Measurements from ENCODE around the gene PTRH1. TPM values are rescaled to one million over a fixed set of nuclear protein-coding genes. Genes with fewer than 3 reads are reported as not detected.

PTRH1 gene
- total RNA-seq, 1 experiment from 2014 or later, result 35.5 TPM

- in situ Hi-C loops (cut with HindIII; ENCODE audit: low pct_unique_long_range_greater_than_20kb, low sequenced_read_pairs), result no loop called here
- DNase-seq (ENCODE audit: low read depth, low spot score), result no peak
These were observed 8.5 kb upstream of the PTRH1 start for GRCh38 chr9:127724012-127724411.

DNA sequence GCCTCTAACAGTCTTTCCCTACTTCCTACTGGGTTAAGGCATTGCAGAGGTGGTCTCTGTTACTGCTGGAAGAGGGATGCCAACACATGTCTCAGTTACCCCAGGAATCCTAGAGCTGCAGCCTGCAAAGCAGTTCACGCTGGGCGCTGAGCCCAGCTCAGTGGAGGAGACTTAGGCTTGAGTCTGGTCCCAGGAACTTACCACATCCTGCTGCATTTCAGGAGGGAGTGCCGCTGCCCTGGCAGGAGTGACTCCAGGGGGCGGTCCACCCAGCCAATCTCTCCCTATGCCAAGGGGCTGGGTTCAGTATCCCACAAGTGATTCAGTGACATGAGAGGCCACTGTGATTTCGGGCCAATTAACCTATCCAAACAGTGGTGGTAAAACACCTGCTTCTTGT lies 8.0 kb upstream of the PTRH1 start:
- no peak for DNase-seq (ENCODE audit: low read depth, low spot score)
- in situ Hi-C loops (cut with HindIII; ENCODE audit: low pct_unique_long_range_greater_than_20kb, low sequenced_read_pairs), result no loop called here

DNA sequence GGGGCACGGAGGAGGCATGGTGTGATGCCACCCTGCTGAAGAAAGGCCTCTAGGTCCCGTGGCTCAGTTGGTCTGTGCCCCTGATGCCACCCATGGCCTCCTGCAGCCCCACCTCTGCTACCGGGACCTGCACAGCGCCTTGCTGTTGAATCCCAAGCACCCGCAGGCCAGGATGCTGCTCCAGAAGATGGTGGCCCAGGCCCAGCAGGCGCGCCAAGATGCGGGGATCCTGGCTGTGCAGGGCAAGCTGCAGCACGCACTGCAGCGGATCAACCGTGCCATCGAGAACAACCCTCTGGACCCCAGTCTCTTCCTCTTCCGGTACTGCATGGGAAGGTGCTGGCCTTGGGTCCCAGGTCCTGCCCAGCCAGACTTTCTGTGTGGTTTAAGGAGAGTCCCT lies 7.5 kb upstream of the PTRH1 start:
- in situ Hi-C loops (cut with HindIII; ENCODE audit: low pct_unique_long_range_greater_than_20kb, low sequenced_read_pairs), result no loop called here

GRCh38 chr9:127722055-127722745 lies 6.7 kb upstream of the PTRH1 start:
- DNase-seq (ENCODE audit: low read depth, low spot score), result no peak
- in situ Hi-C loops (cut with HindIII; ENCODE audit: low pct_unique_long_range_greater_than_20kb, low sequenced_read_pairs), result no loop called here

More for the DNA sequence above, 7.5 kb upstream of the PTRH1 start:
- no peak for DNase-seq (ENCODE audit: low read depth, low spot score)

- in situ Hi-C loops (cut with HindIII; ENCODE audit: low pct_unique_long_range_greater_than_20kb, low sequenced_read_pairs), result no loop called here
- no peak for DNase-seq (ENCODE audit: low read depth, low spot score)
These were observed 5.9 kb upstream of the PTRH1 start for GRCh38 chr9:127721391-127721821.

DNA sequence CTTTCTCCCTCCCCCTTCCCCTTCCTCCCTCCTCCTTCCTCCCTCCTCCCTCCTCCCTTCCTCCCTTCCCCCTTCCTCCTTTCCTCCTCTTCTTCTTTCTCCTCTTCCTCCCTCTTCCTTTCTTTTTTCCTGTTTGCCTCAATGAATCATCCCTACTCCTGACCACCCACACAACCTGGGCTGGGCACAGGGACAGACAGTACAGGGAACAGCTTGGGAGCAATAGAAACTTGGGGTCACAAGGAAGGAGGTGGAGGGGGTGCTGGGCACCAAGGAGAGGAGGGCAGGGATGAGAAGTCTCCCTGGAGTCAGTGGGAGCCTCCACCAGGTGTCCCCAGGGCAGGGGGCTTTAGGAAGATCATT lies 5.4 kb upstream of the PTRH1 start:
- in situ Hi-C loops (cut with HindIII; ENCODE audit: low pct_unique_long_range_greater_than_20kb, low sequenced_read_pairs), result no loop called here
- no peak for DNase-seq (ENCODE audit: low read depth, low spot score)

- in situ Hi-C loops (cut with HindIII; ENCODE audit: low pct_unique_long_range_greater_than_20kb, low sequenced_read_pairs), result no loop called here
- DNase-seq (ENCODE audit: low read depth, low spot score), result no peak
These were observed 4.8 kb upstream of the PTRH1 start for GRCh38 chr9:127720031-127720864.

- DNase-seq (ENCODE audit: low read depth, low spot score), result no peak
- in situ Hi-C loops (cut with HindIII; ENCODE audit: low pct_unique_long_range_greater_than_20kb, low sequenced_read_pairs), result no loop called here
These were observed 2.3 kb upstream of the PTRH1 start for GRCh38 chr9:127717766-127718165.

DNA sequence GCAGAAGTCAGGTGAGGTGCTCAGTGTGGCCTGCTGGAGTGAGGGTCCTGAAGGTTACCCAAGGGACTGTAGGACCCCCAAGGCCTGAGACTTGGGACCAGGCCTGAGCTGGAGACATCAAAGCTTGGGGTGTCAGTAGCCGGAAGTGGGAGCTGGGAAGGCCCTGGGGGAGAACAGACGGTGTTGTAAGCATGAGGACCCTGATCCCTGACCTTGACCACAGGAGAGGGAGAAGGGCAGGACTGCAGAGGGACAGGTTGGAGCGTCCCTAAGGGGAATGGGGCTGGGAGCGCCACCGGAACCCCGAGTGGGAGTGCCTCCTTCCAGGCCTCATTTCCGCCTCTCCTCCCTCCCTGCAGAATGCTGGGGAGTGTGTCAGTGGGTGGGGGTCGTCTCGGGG lies 949 bp upstream of the PTRH1 start:
- in situ Hi-C loops (cut with HindIII; ENCODE audit: low pct_unique_long_range_greater_than_20kb, low sequenced_read_pairs), result no loop called here
- no peak for DNase-seq (ENCODE audit: low read depth, low spot score)

DNA sequence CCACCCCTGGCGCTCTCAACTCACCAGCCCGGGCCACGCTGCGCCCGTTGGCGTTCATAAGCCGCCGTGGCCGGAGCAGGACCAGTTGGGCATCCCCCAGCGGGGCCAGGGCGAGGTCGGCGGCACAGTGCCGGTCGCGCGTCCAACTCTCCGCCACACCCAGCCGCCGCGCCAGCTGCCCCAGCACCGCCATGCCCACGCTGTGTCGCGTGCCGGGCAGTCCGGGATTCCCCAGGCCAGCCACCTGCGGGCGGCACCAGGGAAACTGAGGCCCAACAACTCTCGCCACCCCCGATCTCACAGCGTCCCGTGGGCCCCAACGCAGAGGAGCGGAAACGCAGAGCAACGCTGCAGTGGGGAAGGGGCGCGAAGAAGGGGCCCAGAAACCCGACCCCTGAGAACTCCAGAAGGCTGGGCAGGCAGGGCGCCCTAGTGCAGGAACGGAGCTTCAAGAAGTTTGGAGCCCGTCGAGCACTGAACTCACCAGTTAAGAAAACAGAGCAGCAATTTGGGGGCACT lies 453 bp downstream of the PTRH1 start:
- in situ Hi-C loops (cut with HindIII; ENCODE audit: low pct_unique_long_range_greater_than_20kb, low sequenced_read_pairs), result no loop called here
- DNase-seq (ENCODE audit: low read depth, low spot score), result no peak

DNA sequence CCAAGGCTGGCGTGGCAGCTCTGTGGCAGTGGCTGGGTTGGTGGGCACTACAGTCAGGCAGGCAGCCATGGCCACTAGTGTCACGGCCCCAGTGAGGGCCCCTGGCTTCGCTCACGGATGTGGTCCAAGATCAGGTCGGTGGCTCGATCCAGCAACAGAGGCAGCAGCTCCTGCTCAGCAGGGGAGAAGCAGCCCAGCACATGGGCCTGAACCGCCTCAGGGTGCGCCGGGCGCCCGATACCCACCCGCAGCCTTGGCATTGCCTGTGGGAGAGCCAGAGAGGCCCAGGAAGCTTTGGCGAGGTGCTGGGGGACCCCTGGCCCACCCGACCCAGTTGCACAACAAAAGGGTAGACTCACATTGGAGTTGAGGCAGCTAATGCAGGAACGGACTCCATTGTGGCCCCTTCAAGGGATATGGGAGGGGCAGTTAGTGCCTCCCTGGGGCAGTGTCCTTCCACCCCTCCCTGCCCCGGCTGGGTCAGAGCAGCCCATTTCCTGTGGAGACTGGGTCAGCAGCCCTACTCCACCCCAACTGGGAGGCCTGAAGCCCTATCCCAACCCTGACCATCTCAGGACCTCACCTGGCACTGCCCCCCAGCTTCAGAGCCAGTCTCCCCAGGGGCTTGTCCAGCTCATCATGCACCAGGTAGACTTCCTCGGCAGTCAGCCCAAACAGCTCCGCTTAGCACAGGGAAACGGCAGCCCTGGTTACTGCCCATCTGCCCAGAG lies 1.3 kb downstream of the PTRH1 start:
- in situ Hi-C loops (cut with HindIII; ENCODE audit: low pct_unique_long_range_greater_than_20kb, low sequenced_read_pairs), result no loop called here
- DNase-seq (ENCODE audit: low read depth, low spot score), result no peak

GRCh38 chr9:127712867-127713266 lies 2.6 kb downstream of the PTRH1 start:
- in situ Hi-C loops (cut with HindIII; ENCODE audit: low pct_unique_long_range_greater_than_20kb, low sequenced_read_pairs), result no loop called here
- no peak for DNase-seq (ENCODE audit: low read depth, low spot score)

GRCh38 chr9:127712371-127712770 lies 3.1 kb downstream of the PTRH1 start:
- in situ Hi-C loops (cut with HindIII; ENCODE audit: low pct_unique_long_range_greater_than_20kb, low sequenced_read_pairs), result no loop called here

DNA sequence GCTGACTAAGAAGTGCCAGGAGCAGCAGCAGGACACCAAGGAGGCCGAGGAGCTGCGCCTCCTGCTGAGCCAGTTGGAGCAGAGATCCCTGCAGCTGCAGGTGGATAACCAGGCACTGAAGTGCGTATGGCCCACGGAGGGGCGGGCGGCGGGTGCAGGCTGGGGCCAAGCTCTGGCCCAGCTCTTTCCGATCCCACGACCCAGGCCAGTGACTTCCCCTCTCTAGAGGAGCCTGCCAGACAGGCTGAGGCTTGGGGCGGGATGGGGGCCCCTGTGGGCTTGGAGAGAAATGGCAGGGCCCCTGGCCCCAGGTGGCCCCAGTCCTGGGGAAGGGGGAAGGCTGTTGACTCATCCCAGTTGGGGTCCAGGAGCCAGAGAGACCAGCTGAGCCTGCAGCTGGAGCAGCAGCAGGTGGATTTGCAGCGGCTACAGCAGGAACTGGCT lies 3.6 kb downstream of the PTRH1 start:
- no peak for DNase-seq (ENCODE audit: low read depth, low spot score)
- in situ Hi-C loops (cut with HindIII; ENCODE audit: low pct_unique_long_range_greater_than_20kb, low sequenced_read_pairs), result no loop called here

More at GRCh38 chr9:127712371-127712770, 3.1 kb downstream of the PTRH1 start:
- no peak for DNase-seq (ENCODE audit: low read depth, low spot score)

DNA sequence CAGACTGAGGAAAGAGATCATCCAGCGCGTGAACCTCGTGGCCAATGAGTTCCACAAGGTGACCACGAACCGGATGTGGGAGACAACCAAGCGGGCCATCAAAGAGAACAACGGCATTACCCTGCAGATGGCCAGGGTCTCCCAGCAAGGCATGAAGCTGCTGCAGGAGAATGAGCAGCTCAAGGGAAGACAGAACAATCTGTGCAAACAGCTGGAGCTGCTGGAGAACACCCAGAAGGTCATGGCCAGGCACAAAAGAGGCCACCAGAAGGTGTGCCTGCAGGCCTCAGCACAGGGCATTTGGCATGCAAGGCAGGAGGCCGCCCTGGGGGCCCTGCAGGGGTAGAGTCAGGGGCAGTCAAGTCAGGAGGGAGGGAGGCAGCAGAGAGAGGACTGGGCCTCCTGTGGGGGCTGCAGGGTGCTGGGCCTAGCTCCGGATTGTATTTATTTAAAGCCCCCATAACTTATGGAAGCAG lies 4.2 kb downstream of the PTRH1 start:
- in situ Hi-C loops (cut with HindIII; ENCODE audit: low pct_unique_long_range_greater_than_20kb, low sequenced_read_pairs), result no loop called here
- DNase-seq (ENCODE audit: low read depth, low spot score), result no peak

DNA sequence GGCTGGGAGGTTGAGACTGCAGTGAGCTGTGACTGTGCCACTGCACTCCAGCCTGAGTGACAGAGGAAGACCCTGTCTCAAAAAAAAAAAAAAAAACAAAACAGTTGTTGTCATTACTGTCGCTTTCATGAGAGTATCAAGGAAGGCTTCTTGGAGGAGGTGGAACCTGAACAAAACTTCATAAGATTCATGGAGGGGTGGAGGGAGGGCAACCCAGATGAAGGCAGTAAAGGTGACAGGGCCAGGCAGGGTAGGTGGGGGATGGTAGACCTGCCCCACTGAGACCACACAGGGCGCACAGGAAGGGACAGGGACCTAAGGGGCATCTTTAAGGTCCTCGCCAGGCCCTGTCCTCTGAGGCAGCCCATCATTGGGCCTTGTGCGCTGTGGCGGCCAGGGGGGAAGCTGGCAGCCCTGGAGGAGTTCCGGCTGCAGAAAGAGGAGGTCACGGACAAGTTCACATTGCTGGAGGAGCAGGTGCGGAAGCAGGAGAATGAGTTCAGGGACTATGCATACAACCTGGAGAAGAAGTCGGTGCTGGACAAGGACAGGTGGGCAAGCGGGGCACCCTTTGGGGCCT lies 5.2 kb downstream of the PTRH1 start:
- DNase-seq (ENCODE audit: low read depth, low spot score), result no peak
- in situ Hi-C loops (cut with HindIII; ENCODE audit: low pct_unique_long_range_greater_than_20kb, low sequenced_read_pairs), result no loop called here

DNA sequence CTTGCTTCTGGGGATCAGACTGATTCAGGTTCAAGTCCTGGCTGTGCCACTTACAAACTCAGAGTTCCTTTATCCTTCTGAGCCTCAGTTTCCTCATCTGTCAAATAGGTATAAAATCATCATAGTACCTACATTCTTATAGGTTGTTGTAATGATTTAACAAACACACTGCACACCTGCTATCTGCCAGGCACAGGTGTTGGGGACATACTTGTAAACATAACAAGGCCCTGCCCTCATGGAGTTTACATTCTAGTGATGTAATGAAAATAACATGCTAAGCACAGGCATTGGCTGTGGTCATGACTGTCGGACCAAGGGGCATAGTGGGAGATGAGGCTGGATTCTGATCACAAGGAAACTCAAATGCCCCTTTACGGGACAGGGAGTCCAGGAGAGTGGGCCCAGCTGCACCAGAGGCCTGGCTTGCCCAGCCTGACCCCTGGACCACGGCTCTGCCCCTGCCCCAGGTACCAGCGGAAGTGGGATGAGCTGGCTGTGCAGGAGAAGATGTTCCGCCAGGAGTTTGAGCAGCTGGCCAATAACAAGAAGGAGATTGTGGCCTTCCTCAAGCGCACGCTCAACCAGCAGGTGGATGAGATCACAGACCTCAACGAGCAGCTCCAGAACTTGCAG lies 6.4 kb downstream of the PTRH1 start:
- DNase-seq (ENCODE audit: low read depth, low spot score), result no peak
- in situ Hi-C loops (cut with HindIII; ENCODE audit: low pct_unique_long_range_greater_than_20kb, low sequenced_read_pairs), result no loop called here
